Thyroid gland (tissue), 4 donors: Measurements from ENCODE around the gene DPYD.

ENCODE experiments used
- POLR2A ChIP-seq, 2 donors: fragments of 450-650 bp; IDR thresholded peaks; one replicate each; pipeline ENCODE4 v1.6.1; 2017; ENCODE audit warnings: antibody characterized with exemption in 2 of 2, mild to moderate bottlenecking in 2 of 2, moderate library complexity in 1 of 2
- TF ChIP-seq, protein P1 (sequence below), 6 experiments: fragments of 200-600 bp in 3 of 6; fragments of 450-650 bp in 3 of 6; sonication (generic) in 3 of 6; IDR thresholded peaks; one replicate each; pipeline ENCODE4 v1.5.1; 2016 to 2019; ENCODE audit warnings: antibody characterized with exemption in 6 of 6, mild to moderate bottlenecking in 2 of 6, inconsistent platforms in 1 of 6, moderate library complexity in 1 of 6

DNA sequence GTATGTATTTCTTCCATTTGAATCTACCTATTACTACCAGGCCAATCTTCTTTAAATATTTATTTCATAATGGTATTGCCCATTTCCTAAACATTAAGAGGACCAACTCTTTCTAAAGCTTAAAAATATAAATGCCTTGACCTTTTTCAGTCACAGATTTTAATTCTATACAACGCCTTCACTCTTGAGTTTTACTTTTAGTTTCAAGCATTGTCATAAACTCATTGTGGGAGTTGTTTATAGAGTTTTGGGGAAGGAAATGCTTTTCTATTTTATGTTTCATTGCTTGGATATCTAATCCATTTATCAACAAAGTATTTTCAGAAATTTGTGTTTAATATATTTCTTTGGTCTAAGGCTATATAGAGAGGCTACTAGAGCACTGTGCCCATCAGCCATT lies 155.8 kb downstream of the DPYD start:
- TF ChIP-seq, protein P1, sequence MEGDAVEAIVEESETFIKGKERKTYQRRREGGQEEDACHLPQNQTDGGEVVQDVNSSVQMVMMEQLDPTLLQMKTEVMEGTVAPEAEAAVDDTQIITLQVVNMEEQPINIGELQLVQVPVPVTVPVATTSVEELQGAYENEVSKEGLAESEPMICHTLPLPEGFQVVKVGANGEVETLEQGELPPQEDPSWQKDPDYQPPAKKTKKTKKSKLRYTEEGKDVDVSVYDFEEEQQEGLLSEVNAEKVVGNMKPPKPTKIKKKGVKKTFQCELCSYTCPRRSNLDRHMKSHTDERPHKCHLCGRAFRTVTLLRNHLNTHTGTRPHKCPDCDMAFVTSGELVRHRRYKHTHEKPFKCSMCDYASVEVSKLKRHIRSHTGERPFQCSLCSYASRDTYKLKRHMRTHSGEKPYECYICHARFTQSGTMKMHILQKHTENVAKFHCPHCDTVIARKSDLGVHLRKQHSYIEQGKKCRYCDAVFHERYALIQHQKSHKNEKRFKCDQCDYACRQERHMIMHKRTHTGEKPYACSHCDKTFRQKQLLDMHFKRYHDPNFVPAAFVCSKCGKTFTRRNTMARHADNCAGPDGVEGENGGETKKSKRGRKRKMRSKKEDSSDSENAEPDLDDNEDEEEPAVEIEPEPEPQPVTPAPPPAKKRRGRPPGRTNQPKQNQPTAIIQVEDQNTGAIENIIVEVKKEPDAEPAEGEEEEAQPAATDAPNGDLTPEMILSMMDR (IDR thresholded peaks at IDR 0.05), result no peak
- TF ChIP-seq POLR2A (IDR thresholded peaks at IDR 0.05), result no peak
